ENCODE measurements around the gene NUP214.

- no peak for TF ChIP-seq POLR2A (IDR thresholded peaks at IDR 0.05; ENCODE audit: low read length)
- TF ChIP-seq GATA1 (IDR thresholded peaks at IDR 0.05; ENCODE audit: low read depth, low read length), result no peak
These were observed 33.9 kb upstream of the NUP214 start for GRCh38 chr9:131091352-131091992.
